ENCODE measurements around the gene SLC6A4.

SLC6A4 gene

DNA sequence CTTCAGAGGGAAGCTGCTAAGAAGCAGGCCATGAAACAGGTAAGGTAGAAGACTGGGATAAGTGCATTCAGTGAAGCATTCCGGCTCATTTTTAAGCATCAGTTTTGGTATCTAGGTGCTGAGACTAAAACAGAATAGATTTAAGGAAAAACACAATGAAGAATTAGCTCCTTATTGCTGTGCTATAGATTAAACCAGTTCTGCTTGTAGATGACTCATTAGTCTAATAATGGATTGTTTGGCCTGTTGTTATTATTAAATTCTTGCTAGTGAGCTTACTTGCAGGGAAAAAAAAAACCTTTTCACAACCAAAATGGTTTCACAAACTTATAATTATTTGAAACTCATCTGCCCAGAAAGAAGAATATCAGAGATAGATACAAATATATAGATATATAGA, 62.9 kb downstream of the SLC6A4 start:
- no peak for TF ChIP-seq CTCF (IDR thresholded peaks at IDR 0.05; ENCODE audit: insufficient read depth, low read depth, low read length, missing control alignments)
- peak; percentile 54 for DNase-seq (ENCODE audit: low read depth)
- no peak overlapping the region for H3K4me3 ChIP-seq (ENCODE audit: low read length)

DNA sequence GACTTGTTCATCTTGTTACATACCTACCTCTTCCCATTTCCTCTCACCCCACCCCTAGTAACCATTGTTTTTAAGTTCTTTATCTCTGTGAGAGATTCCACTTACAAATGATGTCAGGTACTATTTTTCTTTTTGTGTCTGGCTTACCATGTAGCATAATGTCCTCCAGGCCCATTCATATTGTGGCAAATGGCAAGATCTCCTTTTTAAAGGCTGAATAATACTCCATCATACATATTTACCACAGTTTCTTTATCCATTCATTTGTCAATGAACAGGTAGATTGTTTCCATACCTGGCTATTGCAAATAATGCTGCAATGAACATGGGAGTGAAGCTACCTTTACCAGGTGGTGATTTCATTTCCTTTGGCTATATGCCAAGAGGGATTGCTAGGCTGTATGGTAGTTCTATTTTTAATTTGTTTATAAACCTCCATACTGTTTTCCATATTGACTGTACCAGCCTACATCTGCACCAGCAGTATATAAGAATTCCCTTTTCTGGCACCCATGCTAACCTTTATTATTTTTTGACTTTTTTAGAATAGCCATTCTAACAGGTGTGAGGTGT, 65.0 kb downstream of the SLC6A4 start:
- peak; percentile 86 for DNase-seq (ENCODE audit: low read depth)
- no peak overlapping the region for H3K4me3 ChIP-seq (ENCODE audit: low read length)
- TF ChIP-seq CTCF (IDR thresholded peaks at IDR 0.05; ENCODE audit: insufficient read depth, low read depth, low read length, missing control alignments) = no peak

DNA sequence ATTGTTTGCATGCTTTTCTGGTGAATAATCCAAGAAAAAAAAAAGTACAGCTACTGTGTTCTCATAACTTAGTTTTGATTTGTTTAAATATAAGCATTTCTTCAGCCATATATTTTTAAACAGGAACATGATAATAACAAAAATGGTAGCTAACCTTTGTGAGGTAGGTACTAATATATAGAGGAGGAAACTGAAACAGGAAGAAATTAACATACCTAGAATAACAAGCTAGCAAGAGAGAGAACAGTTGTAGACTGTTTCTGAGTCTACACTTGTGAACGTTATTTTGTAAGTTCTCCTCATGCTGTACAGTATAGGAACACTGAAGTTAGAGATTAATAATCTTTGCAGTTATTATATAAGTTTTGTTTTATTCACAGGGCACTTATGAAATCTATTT, 69.5 kb downstream of the SLC6A4 start:
- no peak for TF ChIP-seq CTCF (IDR thresholded peaks at IDR 0.05; ENCODE audit: insufficient read depth, low read depth, low read length, missing control alignments)
- no peak for DNase-seq (ENCODE audit: low read depth)
- H3K4me3 ChIP-seq (ENCODE audit: low read length) = no peak overlapping the region

GRCh38 chr17:30165147-30165546, 70.3 kb downstream of the SLC6A4 start:
- no peak for DNase-seq (ENCODE audit: low read depth)
- TF ChIP-seq CTCF (IDR thresholded peaks at IDR 0.05; ENCODE audit: insufficient read depth, low read depth, low read length, missing control alignments) = no peak
- no peak overlapping the region for H3K4me3 ChIP-seq (ENCODE audit: low read length)

- no peak for TF ChIP-seq CTCF (IDR thresholded peaks at IDR 0.05; ENCODE audit: insufficient read depth, low read depth, low read length, missing control alignments)
- no peak overlapping the region for H3K4me3 ChIP-seq (ENCODE audit: low read length)
- no peak for DNase-seq (ENCODE audit: low read depth)
These were observed 71.0 kb downstream of the SLC6A4 start for GRCh38 chr17:30164531-30164930.

- no peak overlapping the region for H3K4me3 ChIP-seq (ENCODE audit: low read length)
- no peak for TF ChIP-seq CTCF (IDR thresholded peaks at IDR 0.05; ENCODE audit: insufficient read depth, low read depth, low read length, missing control alignments)
- no peak for DNase-seq (ENCODE audit: low read depth)
These were observed 73.9 kb downstream of the SLC6A4 start for GRCh38 chr17:30161601-30162000.

DNA sequence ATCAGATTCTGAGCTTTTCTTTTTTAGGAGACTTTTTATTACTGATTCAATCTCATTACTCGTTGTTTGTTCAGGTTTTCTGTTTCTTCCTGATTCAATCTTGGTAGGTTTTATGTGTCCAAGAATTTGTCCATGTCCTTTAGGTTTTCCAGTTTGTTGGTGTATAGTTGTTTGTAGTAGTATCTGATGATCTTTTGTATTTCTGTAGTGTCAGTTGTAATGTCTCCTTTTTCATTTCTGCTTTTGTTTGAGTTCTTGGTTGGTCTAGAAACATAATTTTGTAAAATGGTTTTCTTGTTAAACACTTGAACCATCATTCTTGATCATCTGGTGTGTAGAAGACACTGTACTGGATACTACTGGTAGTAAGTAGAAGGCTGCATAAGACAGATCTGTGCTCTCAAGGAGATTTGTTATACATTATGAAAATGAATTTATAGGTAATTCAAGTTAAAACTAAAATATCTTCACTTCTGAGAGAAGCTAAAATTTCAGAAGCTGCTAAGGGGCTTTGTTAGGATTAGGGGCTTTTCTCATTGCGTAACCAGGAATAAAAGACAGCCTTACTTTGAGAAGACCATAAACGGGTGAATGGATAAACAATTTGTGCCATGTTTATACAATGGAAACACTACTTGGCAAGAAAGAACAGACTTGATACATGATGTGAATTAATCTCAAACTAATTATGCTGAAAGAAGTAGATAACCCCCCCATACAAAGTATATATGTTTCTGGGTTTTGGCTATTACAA, 74.9 kb downstream of the SLC6A4 start:
- no peak for TF ChIP-seq CTCF (IDR thresholded peaks at IDR 0.05; ENCODE audit: insufficient read depth, low read depth, low read length, missing control alignments)
- no peak for DNase-seq (ENCODE audit: low read depth)
- no peak overlapping the region for H3K4me3 ChIP-seq (ENCODE audit: low read length)
